ENCODE data around the gene ASCL1.

The ASCL1 gene

DNA sequence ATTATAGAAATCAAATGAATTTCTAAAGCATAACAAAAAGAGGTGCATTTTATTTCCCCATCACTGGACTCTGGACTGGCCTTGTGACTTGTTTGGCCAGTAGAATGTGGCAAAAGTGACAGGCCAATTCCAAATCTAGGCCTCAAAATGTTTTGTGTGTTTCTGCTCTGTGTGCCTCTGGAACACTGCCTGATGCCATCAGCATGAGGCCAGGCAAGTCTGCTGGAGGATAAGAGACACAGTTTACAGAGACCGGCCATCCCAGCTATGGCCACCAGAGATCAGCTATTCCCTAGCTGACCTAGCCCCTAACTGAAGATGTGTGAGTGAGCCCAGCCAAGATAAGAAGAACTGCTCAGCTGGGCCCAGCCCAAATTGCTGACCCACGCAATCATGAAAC lies 32.9 kb downstream of the ASCL1 start:
- DNase-seq (ENCODE audit: low read depth): no peak

DNA sequence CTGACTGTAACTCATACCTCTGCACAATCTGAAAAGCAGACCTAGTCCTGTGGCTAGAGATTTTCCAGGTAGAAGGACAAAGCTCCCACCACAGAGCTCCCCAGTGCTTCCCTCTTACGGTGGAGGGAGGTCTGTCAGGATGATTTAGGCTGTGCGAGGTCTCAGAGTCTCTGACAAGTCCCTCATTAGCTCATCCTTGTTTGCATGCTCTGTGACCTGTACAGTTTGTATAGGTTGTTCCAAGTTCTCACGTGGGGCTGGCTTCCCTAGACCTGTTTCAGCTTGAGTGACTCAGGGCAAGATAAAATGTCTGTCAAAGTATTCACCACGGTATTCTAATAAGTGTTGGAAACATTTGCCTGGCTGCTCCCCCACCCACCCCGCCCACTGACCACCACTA lies 34.8 kb downstream of the ASCL1 start:
- no peak overlapping the region for H3K4me3 ChIP-seq (ENCODE audit: control insufficient read depth, low read depth, low read length)
- TF ChIP-seq, protein P1, sequence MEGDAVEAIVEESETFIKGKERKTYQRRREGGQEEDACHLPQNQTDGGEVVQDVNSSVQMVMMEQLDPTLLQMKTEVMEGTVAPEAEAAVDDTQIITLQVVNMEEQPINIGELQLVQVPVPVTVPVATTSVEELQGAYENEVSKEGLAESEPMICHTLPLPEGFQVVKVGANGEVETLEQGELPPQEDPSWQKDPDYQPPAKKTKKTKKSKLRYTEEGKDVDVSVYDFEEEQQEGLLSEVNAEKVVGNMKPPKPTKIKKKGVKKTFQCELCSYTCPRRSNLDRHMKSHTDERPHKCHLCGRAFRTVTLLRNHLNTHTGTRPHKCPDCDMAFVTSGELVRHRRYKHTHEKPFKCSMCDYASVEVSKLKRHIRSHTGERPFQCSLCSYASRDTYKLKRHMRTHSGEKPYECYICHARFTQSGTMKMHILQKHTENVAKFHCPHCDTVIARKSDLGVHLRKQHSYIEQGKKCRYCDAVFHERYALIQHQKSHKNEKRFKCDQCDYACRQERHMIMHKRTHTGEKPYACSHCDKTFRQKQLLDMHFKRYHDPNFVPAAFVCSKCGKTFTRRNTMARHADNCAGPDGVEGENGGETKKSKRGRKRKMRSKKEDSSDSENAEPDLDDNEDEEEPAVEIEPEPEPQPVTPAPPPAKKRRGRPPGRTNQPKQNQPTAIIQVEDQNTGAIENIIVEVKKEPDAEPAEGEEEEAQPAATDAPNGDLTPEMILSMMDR (conservative IDR thresholded peaks at IDR 0.05; ENCODE audit: control insufficient read depth, insufficient read depth, low read depth, low read length): no peak
- no peak for DNase-seq (ENCODE audit: low read depth)

More for the DNA sequence above, 32.9 kb downstream of the ASCL1 start:
- TF ChIP-seq, protein P1 (conservative IDR thresholded peaks at IDR 0.05; ENCODE audit: control insufficient read depth, insufficient read depth, low read depth, low read length): no peak
- no peak overlapping the region for H3K4me3 ChIP-seq (ENCODE audit: control insufficient read depth, low read depth, low read length)

DNA sequence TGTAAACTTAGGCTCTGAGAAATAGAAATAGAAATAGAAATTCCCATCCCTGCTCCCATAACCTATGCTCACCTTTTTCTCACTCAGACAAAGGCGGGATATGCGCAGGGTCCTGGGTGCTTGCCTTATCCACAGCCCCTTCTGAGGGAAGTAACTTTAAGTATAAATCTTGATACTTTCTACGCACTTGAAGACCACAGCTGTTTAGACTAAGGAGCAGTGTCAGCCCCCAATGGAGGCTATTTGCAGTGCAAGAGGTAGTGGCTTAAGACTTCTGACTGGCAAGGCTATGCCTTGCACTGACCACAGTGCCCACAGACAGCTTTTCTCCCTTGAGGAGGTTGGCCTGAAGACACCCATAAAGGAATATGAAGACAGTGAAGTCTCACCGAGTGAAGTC lies 35.2 kb downstream of the ASCL1 start:
- DNase-seq (ENCODE audit: low read depth): no peak
- TF ChIP-seq, protein P1 (conservative IDR thresholded peaks at IDR 0.05; ENCODE audit: control insufficient read depth, insufficient read depth, low read depth, low read length): no peak

GRCh38 chr12:102993537-102993936 lies 36.1 kb downstream of the ASCL1 start:
- TF ChIP-seq, protein P1 (conservative IDR thresholded peaks at IDR 0.05; ENCODE audit: control insufficient read depth, insufficient read depth, low read depth, low read length): no peak
- H3K4me3 ChIP-seq (ENCODE audit: control insufficient read depth, low read depth, low read length): no peak overlapping the region
- DNase-seq (ENCODE audit: low read depth): no peak

More for the DNA sequence above, 35.2 kb downstream of the ASCL1 start:
- no peak overlapping the region for H3K4me3 ChIP-seq (ENCODE audit: control insufficient read depth, low read depth, low read length)

DNA sequence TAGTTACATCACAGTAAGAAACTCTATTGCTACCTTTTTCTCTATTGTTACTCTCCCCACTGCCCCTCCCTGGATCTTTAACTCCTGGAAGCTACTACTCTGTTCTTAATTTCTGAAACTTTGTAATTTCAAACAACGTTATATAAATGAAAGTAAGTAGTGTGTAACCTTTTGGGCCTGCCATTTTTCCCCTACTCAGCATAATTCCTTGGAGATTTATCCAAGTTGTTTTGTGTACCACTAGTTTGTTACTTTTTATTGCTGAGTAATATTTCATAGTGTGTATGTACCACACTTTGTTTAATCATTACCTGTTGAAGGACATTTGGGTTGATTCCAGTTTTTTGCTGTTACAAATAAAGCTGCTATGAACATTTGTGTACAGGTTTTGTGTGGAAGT lies 37.9 kb downstream of the ASCL1 start:
- TF ChIP-seq, protein P1 (conservative IDR thresholded peaks at IDR 0.05; ENCODE audit: control insufficient read depth, insufficient read depth, low read depth, low read length): no peak
- H3K4me3 ChIP-seq (ENCODE audit: control insufficient read depth, low read depth, low read length): no peak overlapping the region
- no peak for DNase-seq (ENCODE audit: low read depth)

Measured in fibroblast of mammary gland (primary cell).